PFSK-1 (cell line): ENCODE data around the gene GPR39.

Source experiments
- POLR2AphosphoS5 ChIP-seq: IDR thresholded peaks from 2 replicates; pipeline ENCODE4 v1.6.1; 2012; ENCODE audit warnings: low read depth, mild to moderate bottlenecking, control low read depth, low read length, moderate library complexity
- SIN3A ChIP-seq: IDR thresholded peaks from 2 replicates; pipeline ENCODE4 v1.6.1; 2012; ENCODE audit warnings: mild to moderate bottlenecking, low read length, moderate library complexity, borderline replicate concordance; ENCODE audit not compliant: insufficient read depth
- TF ChIP-seq, protein P1 (sequence below), 2 experiments: IDR thresholded peaks; 2 replicates each; pipeline versions ENCODE4 v1.6.1 to v1.8.0; 2011 to 2012; ENCODE audit warnings: low read depth in 2 of 2, low read length in 2 of 2, control low read depth in 1 of 2, inconsistent platforms in 1 of 2, mild to moderate bottlenecking in 1 of 2, moderate library complexity in 1 of 2; ENCODE audit not compliant: insufficient read depth in 1 of 2

DNA sequence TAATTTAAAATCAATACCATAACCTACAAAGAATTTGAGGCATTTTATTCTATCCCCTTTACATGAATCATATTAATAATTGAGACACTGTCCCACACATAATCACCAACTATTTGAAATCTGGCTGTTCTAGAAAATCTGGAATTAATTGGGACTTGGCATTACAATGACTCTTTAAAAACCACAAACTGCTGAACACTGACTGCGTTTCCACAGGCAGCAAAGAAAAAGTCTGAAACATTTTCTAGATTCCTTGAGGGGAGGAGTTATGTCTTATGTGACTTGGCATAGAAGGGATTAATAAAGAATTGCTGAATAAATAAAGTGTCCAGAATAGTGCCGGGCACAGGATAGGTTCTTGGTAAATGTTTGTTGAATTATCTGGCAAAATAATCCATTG is 61.4 kb downstream of the GPR39 start:
- TF ChIP-seq, protein P1, sequence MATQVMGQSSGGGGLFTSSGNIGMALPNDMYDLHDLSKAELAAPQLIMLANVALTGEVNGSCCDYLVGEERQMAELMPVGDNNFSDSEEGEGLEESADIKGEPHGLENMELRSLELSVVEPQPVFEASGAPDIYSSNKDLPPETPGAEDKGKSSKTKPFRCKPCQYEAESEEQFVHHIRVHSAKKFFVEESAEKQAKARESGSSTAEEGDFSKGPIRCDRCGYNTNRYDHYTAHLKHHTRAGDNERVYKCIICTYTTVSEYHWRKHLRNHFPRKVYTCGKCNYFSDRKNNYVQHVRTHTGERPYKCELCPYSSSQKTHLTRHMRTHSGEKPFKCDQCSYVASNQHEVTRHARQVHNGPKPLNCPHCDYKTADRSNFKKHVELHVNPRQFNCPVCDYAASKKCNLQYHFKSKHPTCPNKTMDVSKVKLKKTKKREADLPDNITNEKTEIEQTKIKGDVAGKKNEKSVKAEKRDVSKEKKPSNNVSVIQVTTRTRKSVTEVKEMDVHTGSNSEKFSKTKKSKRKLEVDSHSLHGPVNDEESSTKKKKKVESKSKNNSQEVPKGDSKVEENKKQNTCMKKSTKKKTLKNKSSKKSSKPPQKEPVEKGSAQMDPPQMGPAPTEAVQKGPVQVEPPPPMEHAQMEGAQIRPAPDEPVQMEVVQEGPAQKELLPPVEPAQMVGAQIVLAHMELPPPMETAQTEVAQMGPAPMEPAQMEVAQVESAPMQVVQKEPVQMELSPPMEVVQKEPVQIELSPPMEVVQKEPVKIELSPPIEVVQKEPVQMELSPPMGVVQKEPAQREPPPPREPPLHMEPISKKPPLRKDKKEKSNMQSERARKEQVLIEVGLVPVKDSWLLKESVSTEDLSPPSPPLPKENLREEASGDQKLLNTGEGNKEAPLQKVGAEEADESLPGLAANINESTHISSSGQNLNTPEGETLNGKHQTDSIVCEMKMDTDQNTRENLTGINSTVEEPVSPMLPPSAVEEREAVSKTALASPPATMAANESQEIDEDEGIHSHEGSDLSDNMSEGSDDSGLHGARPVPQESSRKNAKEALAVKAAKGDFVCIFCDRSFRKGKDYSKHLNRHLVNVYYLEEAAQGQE (IDR thresholded peaks at IDR 0.05; ENCODE audit: insufficient read depth in 1 of 2, low read depth in 2 of 2, low read length in 2 of 2), result no peak
- TF ChIP-seq SIN3A, result no peak
- TF ChIP-seq POLR2AphosphoS5, result no peak
